GM19240 (cell line): ENCODE data around the gene PPM1H.

Experiments used
- DNase-seq: peaks from one replicate; pipeline ENCODE4 v3.0.0; 2011; ENCODE audit warnings: low spot score; ENCODE audit not compliant: insufficient read length

Gene PPM1H

DNA sequence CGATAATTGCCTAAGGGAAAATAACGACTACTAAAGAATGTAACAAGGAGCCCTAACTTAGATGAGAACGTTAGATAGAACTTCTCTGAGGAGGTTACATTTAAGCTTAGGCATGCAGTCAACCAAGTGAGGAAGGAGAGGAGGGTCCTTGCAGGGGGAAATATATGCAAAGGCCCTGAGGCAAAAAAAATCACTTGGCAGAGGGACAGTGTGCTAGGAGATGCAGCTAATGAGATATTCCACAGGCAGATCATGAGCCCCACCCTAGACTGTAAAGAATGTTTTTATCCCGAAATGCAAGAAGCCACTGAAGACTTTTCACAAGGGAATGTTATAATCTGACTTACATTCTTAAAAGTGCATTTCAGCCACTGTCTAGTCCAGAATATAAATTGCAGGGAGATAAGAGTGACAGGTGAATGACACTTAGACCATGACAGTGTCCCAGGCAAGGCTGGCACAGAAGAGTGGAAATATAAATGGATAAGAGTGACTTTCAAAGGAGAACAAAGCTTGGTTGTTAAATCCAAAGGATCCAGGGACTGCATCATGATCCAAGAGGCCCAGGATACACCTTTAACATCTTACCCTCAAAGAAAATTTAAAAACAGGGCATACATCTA is 61.0 kb downstream of the PPM1H start:
- DNase-seq, result no peak

- DNase-seq, result no peak
Observed at GRCh38 chr12:62873116-62873825, 61.7 kb downstream of the PPM1H start.

DNA sequence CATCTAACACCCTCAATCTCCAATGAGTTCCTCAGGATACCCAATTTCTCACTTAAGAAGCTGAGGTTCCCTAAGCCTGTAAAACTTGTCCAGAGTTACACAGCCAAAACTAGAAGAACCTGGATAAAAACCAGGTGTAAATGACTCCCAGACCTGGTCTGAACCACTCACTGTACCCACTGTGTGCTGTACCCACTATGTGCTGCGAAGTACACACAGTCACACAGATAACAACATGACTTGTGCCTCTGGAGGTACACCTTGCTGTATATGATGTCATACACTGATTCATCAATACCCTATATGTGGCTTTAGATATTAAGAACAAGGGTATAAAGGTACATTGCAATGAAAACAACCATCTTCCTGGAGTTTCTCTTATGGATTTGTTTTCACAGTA is 66.1 kb downstream of the PPM1H start:
- no peak for DNase-seq

DNA sequence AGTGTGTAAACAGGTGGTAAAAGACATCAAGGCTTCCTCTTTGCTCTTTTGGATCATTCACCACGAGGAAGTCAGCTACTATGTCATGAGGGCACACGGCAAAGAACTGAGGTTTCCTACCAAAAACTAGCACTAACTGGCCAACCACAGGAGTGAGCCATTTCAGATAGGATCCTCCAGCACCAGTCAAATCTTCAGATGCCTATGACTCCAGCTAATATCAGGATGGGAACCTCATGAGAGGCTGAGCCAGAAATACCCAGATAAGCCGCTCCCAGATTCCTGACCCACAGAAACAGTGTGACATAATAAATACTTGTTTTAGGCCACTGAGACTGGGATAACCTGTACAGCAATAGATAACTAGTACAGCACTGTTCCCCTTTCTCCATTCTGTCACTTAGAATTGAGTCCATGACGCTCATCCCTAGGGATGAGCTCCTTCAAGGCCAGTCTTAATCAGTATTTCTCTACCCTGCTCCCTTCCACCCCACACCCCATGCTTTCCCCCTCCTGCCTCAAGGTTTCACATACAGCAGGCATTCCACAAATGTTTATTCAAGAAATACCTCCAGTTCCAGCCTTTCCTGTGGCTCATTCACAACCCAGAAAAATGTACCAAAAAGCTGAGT is 68.4 kb downstream of the PPM1H start:
- no peak for DNase-seq

GRCh38 chr12:62865937-62866336 is 69.0 kb downstream of the PPM1H start:
- DNase-seq, result no peak

DNA sequence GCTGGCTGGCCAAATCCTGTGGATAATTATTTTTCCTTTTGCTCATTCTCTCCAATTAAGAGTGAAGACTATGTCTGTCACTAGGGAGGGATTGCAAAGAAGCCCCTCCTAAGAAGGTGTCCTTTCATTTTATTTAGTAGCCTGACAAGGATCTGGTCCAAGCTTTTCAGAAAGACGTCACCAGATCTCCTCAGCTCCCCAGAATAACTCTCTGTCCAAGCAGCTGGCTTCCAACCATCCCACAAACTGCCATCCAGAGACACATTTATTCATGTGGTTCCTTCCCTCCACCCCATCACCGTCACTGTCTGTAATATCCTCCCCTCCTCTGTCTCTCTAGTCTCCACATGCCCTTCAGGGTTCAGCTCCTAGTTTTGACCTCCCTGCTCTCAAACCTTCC is 69.9 kb downstream of the PPM1H start:
- no peak for DNase-seq

DNA sequence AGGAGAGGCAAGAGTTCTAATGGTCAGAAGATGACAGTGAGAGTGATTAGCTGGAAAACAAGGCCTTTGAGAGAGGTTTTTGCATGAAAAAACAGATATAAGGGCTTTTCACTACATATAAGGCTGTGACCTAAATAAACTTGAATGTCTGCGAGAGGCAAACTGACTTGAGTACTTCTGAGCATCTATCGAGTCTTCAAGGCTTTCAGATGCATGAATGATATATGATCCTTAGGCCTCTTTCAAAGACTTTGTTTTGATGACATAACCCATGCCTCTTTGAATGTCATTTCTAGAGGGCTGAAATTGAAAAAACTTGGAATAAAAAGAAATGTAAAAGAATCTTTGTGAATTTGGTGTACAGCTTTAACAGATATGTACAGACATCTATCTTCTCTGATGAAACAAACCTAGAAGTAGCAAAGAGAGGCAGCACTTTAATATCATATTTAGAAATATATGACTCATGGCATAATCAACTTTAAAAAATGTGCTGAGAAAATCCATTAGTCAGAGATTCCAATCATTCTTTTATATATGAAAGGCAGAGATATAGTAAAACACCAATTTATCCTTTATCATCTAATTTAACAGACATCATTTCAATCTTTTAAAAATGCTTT is 72.6 kb downstream of the PPM1H start:
- DNase-seq, result no peak

DNA sequence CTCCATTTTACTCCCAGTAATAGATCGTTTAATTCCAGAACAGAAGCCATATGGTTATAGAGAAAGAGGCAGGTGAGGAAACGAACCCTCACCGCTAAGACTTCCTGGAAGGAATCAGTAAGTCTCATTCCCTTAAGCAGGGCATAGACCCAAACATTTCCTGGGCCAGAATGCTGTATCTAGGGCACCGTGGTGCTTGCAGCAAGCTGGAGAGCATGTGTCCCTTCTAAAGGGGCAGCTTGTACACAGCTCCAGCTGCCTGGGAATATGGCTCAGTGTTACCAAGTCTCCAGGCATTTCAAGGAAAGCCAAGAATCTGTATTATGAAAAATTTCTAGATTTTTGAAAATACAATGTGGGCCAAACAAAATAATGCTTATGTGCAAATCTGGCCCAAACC is 73.4 kb downstream of the PPM1H start:
- no peak for DNase-seq

DNA sequence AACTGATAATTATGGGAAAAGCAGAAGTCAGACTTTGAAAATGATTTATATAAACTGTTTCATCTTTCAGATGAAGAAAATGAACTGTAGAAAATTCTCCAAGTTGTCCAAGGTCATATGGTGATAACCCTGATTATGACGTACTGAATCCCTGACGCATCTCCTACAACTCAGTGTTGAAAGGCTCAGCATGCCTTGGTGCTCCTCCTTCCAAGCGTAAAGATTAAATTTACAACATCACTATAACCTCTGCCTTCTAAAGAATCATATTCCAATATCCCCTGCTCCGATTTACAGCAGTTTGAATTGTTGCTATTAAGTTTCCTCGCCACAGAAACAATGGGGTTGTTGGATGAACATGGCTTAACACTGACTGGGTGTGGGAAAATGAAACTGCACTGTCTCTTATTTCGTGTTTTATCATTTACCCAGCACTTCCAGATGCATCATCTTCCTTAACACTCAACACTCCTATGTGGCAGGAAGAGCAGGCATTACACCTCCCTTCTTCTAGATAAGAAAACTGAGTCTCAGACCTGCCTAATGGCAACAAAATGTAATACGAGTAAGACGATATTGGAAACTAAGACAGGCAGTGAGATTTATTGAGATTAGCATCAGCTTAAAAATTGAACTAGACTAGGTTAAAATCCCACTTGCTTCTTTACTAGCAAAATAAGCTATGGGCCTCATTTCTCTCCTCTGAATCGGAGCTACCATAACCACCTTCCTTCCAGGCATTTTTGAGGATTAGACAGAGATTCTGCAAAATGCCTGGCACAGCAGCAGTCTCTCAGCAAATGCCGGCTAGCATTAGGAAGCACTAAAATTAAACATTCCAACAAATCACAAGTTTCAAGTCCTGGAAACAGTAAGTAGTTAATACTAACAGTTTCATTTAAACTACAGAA is 74.2 kb downstream of the PPM1H start:
- no peak for DNase-seq

- DNase-seq, result no peak
Observed at GRCh38 chr12:62860020-62860419, 74.9 kb downstream of the PPM1H start.

- no peak for DNase-seq
Observed at GRCh38 chr12:62859321-62859737, 75.6 kb downstream of the PPM1H start.

DNA sequence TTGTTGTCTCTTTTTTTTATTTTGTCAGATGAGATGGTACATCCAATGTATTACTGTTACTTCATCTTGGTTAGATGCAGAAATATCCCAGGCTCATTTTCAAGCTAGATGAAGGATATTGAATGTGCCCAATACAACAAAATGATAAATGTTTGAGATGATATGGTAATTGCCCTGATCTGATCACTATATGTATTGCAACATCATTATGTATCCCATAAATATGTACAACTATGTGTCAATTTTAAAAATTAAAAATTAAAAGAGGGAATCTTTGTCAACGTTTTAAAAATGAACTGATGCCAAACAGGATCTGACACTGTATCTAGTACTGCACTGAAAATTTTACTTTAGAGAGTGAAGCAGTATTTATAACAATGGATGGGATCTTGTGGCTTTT is 78.5 kb downstream of the PPM1H start:
- no peak for DNase-seq

GRCh38 chr12:62854024-62854423 is 80.9 kb downstream of the PPM1H start:
- no peak for DNase-seq

DNA sequence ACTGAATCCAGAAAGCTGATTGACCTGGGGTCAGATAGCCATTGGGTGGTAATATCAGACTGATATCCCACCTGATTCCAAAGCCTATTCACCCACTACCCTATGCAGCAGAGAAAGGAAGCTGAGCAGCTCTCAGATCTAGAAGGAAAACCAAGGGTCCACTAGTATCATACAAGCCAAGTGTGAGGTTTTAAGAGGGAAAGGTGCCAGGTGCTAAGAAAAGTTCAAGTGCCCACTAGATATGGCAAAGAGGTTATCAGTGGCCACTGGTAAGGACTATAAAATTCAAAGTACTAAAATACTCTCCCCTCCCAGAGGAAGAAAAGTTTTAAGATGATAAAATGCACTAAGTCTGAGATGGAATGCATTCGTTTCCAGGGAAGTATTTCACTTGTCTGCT is 85.6 kb downstream of the PPM1H start:
- DNase-seq, result no peak

DNA sequence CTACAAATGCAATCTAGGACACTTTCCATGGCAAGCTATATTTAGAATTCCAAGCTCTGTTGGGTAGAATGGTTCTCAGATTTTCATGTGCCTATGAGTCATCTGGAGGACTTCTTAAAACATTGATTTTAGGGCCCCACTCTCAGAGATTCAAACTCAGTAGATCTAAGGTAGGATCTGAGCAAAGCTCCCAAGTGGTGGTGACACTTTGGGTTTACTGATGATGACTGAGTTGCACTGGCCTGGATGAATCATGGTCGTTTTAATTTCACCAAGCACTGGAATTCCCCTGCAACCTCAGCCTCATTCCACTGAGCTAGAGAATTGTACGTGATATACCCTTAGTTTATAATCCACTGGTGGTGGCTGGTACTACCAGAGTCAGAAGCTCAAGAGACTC is 86.5 kb downstream of the PPM1H start:
- DNase-seq, result no peak

- DNase-seq, result no peak
Observed at GRCh38 chr12:62847709-62848108, 87.2 kb downstream of the PPM1H start.

DNA sequence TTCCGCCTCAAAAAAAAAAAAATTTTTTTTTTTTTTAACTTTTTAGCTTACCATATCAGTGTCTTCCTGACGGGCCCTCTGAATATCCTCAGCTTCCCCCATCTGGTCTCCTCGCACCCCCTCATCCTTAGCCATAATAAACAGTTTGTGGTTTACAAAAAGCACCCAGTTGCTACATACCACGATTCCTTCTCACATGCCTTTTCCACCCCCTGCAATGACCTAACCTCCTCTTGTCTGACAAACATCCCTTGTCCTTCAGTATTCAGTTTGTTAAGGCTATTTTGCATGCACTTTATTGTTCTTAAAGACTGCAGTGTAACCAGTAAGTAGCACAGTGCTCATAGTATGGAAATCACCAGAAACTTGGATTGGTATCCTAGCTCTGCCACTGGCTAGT is 88.5 kb downstream of the PPM1H start:
- DNase-seq, result no peak

- no peak for DNase-seq
Observed at GRCh38 chr12:62844915-62845314, 90.0 kb downstream of the PPM1H start.

DNA sequence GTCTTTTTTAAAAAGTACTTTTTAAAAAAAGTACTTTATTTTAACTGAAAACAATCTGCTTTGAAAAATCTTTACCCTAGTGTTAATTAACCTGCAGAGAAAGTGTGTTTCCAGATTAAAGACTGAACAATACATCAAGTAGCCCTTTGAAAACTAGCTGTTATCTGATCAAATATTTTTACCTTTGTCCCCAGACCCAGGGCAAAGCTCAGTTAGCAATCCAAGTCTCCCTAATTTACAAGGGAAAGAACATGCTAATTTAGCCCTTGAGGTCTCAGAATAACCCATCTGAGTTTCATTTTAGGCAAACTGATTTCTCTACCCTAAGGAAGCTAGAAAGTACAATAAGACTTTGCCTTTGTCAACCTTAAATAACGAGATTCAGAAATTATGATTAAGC is 91.2 kb downstream of the PPM1H start:
- no peak for DNase-seq

- DNase-seq, result no peak
Observed at GRCh38 chr12:62841846-62842245, 93.1 kb downstream of the PPM1H start.

GRCh38 chr12:62840806-62841205 is 94.1 kb downstream of the PPM1H start:
- no peak for DNase-seq
